HepG2 (cell line): Measurements from ENCODE around the gene HS2ST1. TPM values are rescaled to one million over a fixed set of nuclear protein-coding genes. Genes with fewer than 3 reads are reported as not detected.

Experiments used
- CREB1 ChIP-seq, 2 experiments: fragments of 450-650 bp in 1 of 2; IDR thresholded peaks; 2 replicates each; pipeline ENCODE4 v1.6.1; 2016 to 2017; ENCODE audit warnings: control low read depth in 1 of 2, mild to moderate bottlenecking in 1 of 2, missing compliant biosample characterization in 1 of 2, missing genetic modification characterization in 1 of 2
- FOXJ3 ChIP-seq: sonication (generic); formaldehyde crosslinking; IDR thresholded peaks from 2 replicates; pipeline ENCODE4 v1.4.0; 2020; ENCODE audit warnings: missing genetic modification reagents, mild to moderate bottlenecking, borderline replicate concordance
- NCOA2 ChIP-seq: sonication (generic); formaldehyde crosslinking; IDR thresholded peaks from 2 replicates; pipeline ENCODE4 v1.8.0; 2022; ENCODE audit warnings: inconsistent platforms
- RBM22 ChIP-seq: fragments of 200-400 bp; formaldehyde crosslinking; optimal IDR thresholded peaks from 2 replicates; pipeline ENCODE3; 2017; ENCODE audit warnings: mild to moderate bottlenecking, low read length, moderate library complexity
- SOX5 ChIP-seq: IDR thresholded peaks from 2 replicates; pipeline ENCODE4 v1.6.1; 2016; ENCODE audit warnings: borderline replicate concordance
- SRF ChIP-seq: IDR thresholded peaks from 2 replicates; pipeline ENCODE4 v1.6.1; 2011; ENCODE audit warnings: mild to moderate bottlenecking, low read depth, low read length, moderate library complexity
- YEATS2 ChIP-seq: sonication (generic); formaldehyde crosslinking; IDR thresholded peaks from 2 replicates; pipeline ENCODE4 v1.4.0; 2020; ENCODE audit warnings: missing genetic modification reagents, borderline replicate concordance
- ZNF138 ChIP-seq: sonication (generic); formaldehyde crosslinking; IDR thresholded peaks from 2 replicates; pipeline ENCODE4 v1.5.0; 2020; ENCODE audit warnings: mild to moderate bottlenecking, low read depth, missing genetic modification reagents
- ZNF543 ChIP-seq: sonication (generic); formaldehyde crosslinking; IDR thresholded peaks from 2 replicates; pipeline ENCODE4 v1.4.0; 2020; ENCODE audit warnings: mild to moderate bottlenecking, missing genetic modification reagents
- ZNF761 ChIP-seq: sonication (generic); formaldehyde crosslinking; conservative IDR thresholded peaks from 2 replicates; pipeline ENCODE4 v1.4.0; 2020; ENCODE audit warnings: mild to moderate bottlenecking, missing genetic modification reagents
- ZNF792 ChIP-seq: IDR thresholded peaks from 2 replicates; pipeline ENCODE4 v1.6.1; 2016
- polyA plus RNA-seq, 8 experiments: library from polyadenylated mRNA; depleted of rRNA in 3 of 8; stranded (reverse) in 7 of 8; unstranded in 1 of 8; fragments of >200 nt; fragmentation: Illumina TruSeq in 4 of 8; extraction: Trizol in 4 of 8; gene quantifications; 2 replicates each; pipeline versions ENCODE4 v1.2.1 to v1.2.3, GENCODE V29; 2011 to 2016; ENCODE audit warnings: low read depth in 4 of 8, missing spikeins in 1 of 8, mixed read lengths in 1 of 8; ENCODE audit not compliant: insufficient read depth in 1 of 8
- total RNA-seq, 5 experiments: library from RNA; depleted of rRNA; stranded (reverse); fragments of >200 nt; fragmentation: Illumina TruSeq; extraction: Trizol; gene quantifications; 2 replicates each; pipeline ENCODE4 v1.2.3, GENCODE V29; 2016; ENCODE audit warnings: low read depth in 1 of 5
- TF ChIP-seq, protein P1 (sequence below): sonication (generic); formaldehyde crosslinking; IDR thresholded peaks from 2 replicates; pipeline ENCODE4 v1.4.0; 2020; ENCODE audit warnings: mild to moderate bottlenecking, missing genetic modification reagents
- TF ChIP-seq, protein P2 (sequence below): sonication (generic); formaldehyde crosslinking; IDR thresholded peaks from 2 replicates; pipeline ENCODE4 v1.8.0; 2023; ENCODE audit warnings: mild to moderate bottlenecking, missing genetic modification reagents
- TF ChIP-seq, protein P3 (sequence below): sonication (generic); formaldehyde crosslinking; IDR thresholded peaks from 2 replicates; pipeline ENCODE4 v1.4.0; 2020; ENCODE audit warnings: missing genetic modification reagents
- TF ChIP-seq, protein P4 (sequence below): sonication (generic); formaldehyde crosslinking; IDR thresholded peaks from 2 replicates; pipeline ENCODE4 v1.5.0; 2020; ENCODE audit warnings: missing genetic modification reagents
- TF ChIP-seq, protein P5 (sequence below): IDR thresholded peaks from 2 replicates; pipeline ENCODE4 v1.6.1; 2016; ENCODE audit warnings: mild to moderate bottlenecking, missing biosample characterization, missing genetic modification reagents
- TF ChIP-seq, protein P6 (sequence below): IDR thresholded peaks from 2 replicates; pipeline ENCODE4 v1.6.1; 2012; ENCODE audit warnings: low read length, improper control_type of control experiment
- TF ChIP-seq, protein P7 (sequence below): IDR thresholded peaks from 2 replicates; pipeline ENCODE4 v1.6.1; 2016; ENCODE audit warnings: low read depth, borderline replicate concordance

HS2ST1 gene
- total and polyA plus RNA-seq, 2 of the 13 experiments (the other 11 are each of a cell fraction or from before 2014, with no cell fraction given), result 22.1 to 58.7 TPM

DNA sequence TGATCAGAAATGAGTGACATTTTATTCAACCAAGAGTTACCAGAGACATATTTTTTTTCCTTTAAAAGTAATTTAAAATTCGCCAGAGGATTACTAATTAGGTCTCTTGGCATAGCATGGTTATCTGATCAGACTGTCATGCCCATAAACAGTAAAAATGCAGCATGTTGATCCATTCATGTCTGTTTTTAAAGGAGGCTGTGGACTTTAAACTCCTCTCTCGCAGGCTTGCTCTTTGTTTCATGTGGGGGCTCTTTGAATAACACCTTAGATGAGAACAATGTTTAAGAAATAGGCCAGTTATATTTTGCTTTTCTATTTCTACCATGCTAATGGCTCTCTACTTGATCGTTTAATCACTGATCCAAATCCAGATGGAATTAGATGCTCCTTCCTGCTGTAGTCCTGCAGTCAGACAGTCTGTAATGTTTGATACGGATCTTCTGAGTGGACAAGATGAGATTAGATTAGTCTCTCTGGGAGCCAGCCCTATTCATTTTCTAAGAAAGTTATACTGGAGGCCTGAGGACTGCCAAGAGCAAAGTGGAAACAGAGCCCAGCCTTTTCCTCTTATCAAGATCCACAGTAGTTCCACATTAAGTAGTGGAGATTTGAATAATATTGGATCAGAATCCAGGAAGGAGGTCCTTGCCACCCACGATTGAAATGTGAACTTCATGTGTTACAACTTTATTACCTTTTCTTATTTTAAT lies 197.4 kb downstream of the HS2ST1 start (continued):
- TF ChIP-seq, protein P1, sequence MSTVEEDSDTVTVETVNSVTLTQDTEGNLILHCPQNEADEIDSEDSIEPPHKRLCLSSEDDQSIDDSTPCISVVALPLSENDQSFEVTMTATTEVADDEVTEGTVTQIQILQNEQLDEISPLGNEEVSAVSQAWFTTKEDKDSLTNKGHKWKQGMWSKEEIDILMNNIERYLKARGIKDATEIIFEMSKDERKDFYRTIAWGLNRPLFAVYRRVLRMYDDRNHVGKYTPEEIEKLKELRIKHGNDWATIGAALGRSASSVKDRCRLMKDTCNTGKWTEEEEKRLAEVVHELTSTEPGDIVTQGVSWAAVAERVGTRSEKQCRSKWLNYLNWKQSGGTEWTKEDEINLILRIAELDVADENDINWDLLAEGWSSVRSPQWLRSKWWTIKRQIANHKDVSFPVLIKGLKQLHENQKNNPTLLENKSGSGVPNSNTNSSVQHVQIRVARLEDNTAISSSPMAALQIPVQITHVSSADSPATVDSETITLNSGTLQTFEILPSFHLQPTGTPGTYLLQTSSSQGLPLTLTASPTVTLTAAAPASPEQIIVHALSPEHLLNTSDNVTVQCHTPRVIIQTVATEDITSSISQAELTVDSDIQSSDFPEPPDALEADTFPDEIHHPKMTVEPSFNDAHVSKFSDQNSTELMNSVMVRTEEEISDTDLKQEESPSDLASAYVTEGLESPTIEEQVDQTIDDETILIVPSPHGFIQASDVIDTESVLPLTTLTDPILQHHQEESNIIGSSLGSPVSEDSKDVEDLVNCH (CRISPR knock-in tag), result no peak
- TF ChIP-seq, protein P2, sequence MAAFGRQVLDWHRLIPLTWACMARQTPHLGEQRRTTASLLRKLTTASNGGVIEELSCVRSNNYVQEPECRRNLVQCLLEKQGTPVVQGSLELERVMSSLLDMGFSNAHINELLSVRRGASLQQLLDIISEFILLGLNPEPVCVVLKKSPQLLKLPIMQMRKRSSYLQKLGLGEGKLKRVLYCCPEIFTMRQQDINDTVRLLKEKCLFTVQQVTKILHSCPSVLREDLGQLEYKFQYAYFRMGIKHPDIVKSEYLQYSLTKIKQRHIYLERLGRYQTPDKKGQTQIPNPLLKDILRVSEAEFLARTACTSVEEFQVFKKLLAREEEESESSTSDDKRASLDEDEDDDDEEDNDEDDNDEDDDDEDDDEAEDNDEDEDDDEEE (CRISPR knock-in tag), result no peak
- TF ChIP-seq NCOA2 (CRISPR knock-in tag) (no peak; the same call in 1 of the 2 replicates), ZNF792 (CRISPR knock-in tag) (no peak), SOX5 (CRISPR knock-in tag) (peak; percentile 49; the same call in 1 of the 2 replicates), SRF (no peak), RBM22 (no peak), ZNF761 (no peak), ZNF543 (CRISPR knock-in tag) (no peak), CREB1 (IDR thresholded peaks at IDR 0.05) (no peak), CREB1 (CRISPR knock-in tag; IDR thresholded peaks at IDR 0.05) (0 out of 2 replicates have a peak, but pooled peaks have one; percentile 33), YEATS2 (CRISPR knock-in tag) (no peak), FOXJ3 (CRISPR knock-in tag) (peak; percentile 43; the same call in 1 of the 2 replicates), ZNF138 (CRISPR knock-in tag) (no peak)
- TF ChIP-seq, protein P3, sequence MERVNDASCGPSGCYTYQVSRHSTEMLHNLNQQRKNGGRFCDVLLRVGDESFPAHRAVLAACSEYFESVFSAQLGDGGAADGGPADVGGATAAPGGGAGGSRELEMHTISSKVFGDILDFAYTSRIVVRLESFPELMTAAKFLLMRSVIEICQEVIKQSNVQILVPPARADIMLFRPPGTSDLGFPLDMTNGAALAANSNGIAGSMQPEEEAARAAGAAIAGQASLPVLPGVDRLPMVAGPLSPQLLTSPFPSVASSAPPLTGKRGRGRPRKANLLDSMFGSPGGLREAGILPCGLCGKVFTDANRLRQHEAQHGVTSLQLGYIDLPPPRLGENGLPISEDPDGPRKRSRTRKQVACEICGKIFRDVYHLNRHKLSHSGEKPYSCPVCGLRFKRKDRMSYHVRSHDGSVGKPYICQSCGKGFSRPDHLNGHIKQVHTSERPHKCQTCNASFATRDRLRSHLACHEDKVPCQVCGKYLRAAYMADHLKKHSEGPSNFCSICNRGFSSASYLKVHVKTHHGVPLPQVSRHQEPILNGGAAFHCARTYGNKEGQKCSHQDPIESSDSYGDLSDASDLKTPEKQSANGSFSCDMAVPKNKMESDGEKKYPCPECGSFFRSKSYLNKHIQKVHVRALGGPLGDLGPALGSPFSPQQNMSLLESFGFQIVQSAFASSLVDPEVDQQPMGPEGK (CRISPR knock-in tag), result peak; percentile 43; the same call in 1 of the 2 replicates
- TF ChIP-seq, protein P4, sequence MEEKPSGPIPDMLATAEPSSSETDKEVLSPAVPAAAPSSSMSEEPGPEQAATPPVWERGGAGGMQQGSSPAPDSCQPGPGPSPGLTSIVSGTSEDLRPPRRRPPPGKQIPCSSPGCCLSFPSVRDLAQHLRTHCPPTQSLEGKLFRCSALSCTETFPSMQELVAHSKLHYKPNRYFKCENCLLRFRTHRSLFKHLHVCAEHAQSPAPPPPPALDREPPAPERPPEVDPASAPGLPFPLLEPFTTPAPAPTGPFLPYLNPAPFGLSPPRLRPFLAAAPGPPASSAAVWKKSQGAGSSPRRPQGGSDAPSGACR, result no peak
- TF ChIP-seq, protein P5, sequence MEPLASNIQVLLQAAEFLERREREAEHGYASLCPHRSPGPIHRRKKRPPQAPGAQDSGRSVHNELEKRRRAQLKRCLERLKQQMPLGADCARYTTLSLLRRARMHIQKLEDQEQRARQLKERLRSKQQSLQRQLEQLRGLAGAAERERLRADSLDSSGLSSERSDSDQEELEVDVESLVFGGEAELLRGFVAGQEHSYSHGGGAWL (CRISPR knock-in tag), result no peak
- TF ChIP-seq, protein P6, sequence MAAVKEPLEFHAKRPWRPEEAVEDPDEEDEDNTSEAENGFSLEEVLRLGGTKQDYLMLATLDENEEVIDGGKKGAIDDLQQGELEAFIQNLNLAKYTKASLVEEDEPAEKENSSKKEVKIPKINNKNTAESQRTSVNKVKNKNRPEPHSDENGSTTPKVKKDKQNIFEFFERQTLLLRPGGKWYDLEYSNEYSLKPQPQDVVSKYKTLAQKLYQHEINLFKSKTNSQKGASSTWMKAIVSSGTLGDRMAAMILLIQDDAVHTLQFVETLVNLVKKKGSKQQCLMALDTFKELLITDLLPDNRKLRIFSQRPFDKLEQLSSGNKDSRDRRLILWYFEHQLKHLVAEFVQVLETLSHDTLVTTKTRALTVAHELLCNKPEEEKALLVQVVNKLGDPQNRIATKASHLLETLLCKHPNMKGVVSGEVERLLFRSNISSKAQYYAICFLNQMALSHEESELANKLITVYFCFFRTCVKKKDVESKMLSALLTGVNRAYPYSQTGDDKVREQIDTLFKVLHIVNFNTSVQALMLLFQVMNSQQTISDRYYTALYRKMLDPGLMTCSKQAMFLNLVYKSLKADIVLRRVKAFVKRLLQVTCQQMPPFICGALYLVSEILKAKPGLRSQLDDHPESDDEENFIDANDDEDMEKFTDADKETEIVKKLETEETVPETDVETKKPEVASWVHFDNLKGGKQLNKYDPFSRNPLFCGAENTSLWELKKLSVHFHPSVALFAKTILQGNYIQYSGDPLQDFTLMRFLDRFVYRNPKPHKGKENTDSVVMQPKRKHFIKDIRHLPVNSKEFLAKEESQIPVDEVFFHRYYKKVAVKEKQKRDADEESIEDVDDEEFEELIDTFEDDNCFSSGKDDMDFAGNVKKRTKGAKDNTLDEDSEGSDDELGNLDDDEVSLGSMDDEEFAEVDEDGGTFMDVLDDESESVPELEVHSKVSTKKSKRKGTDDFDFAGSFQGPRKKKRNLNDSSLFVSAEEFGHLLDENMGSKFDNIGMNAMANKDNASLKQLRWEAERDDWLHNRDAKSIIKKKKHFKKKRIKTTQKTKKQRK, result no peak
- TF ChIP-seq, protein P7, sequence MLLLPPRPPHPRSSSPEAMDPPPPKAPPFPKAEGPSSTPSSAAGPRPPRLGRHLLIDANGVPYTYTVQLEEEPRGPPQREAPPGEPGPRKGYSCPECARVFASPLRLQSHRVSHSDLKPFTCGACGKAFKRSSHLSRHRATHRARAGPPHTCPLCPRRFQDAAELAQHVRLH (CRISPR knock-in tag), result no peak
